ENCODE measurements around the gene LPCAT1.

LPCAT1 gene

DNA sequence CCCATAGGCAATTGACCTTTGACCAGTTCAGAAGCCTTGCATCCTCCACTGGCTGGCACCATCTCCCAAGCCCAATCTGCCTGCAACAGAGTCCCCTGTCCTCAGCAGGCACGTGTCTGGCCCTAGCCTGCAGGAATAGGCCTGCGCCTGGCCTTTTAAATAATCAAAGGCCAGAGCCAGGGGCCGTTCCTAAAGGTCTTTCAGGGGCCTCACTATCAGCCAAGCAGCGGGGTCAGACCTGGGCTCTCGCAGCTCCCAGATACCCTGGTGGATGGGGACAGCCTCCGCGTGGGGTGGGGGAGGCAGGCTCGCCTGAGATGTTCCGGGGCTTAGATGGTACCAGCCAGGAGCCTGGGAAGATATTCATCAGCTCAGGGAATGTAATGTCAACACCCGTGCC is 111.1 kb downstream of the LPCAT1 start:
- no peak overlapping the region for H3K4me3 ChIP-seq (IDR thresholded peaks at IDR 0.05; ENCODE audit: insufficient read depth, low read depth, low read length)
- no peak overlapping the region for H3K4me2 ChIP-seq
- no peaks in the 10 kb centered on the region for H3K79me2 ChIP-seq (ENCODE audit: insufficient read depth, low read depth)
- H3K27me3 ChIP-seq (ENCODE audit: insufficient read depth, low read depth), result peaks cover 69% of the 10 kb centered on the region
- H3K4me1 ChIP-seq (ENCODE audit: low read depth, poor library complexity, severe bottlenecking), result no peaks in the 10 kb centered on the region
- TF ChIP-seq, protein P1, sequence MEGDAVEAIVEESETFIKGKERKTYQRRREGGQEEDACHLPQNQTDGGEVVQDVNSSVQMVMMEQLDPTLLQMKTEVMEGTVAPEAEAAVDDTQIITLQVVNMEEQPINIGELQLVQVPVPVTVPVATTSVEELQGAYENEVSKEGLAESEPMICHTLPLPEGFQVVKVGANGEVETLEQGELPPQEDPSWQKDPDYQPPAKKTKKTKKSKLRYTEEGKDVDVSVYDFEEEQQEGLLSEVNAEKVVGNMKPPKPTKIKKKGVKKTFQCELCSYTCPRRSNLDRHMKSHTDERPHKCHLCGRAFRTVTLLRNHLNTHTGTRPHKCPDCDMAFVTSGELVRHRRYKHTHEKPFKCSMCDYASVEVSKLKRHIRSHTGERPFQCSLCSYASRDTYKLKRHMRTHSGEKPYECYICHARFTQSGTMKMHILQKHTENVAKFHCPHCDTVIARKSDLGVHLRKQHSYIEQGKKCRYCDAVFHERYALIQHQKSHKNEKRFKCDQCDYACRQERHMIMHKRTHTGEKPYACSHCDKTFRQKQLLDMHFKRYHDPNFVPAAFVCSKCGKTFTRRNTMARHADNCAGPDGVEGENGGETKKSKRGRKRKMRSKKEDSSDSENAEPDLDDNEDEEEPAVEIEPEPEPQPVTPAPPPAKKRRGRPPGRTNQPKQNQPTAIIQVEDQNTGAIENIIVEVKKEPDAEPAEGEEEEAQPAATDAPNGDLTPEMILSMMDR (conservative IDR thresholded peaks at IDR 0.05; ENCODE audit: low read depth, low read length), result no peak
- no peak overlapping the region for H3K27ac ChIP-seq
- no peak overlapping the region for H3K9ac ChIP-seq
- H3K36me3 ChIP-seq (ENCODE audit: insufficient read depth), result no peaks in the 10 kb centered on the region
- H4K20me1 ChIP-seq (ENCODE audit: insufficient read depth), result no peaks in the 10 kb centered on the region
- no peak overlapping the region for H2AFZ ChIP-seq (ENCODE audit: low read depth)

DNA sequence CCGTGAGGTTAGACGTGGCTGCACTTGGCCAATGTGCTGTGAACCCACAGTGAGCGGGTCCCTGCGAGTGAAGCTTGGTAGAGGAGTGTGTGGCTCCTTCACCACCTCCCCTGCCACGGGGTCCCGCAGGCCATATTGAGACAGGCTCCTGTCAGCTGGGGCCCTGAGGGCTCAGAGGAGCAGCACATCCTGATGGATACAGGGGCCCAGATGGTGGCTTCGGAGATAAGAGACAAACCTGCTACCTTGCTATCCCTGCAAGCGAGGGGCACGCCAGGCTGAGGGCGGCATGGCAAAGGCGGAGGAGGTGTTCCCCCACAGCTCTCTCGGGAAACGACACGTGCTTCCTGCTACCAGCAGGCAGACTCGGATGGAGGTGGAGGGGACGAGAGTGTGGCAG is 111.6 kb downstream of the LPCAT1 start:
- Histone ChIP-seq H3K4me3 (IDR thresholded peaks at IDR 0.05; ENCODE audit: insufficient read depth, low read depth, low read length) (no peak overlapping the region), H3K4me1 (ENCODE audit: low read depth, poor library complexity, severe bottlenecking) (no peaks in the 10 kb centered on the region), H3K79me2 (ENCODE audit: insufficient read depth, low read depth) (no peaks in the 10 kb centered on the region), H3K27ac (no peak overlapping the region), H4K20me1 (ENCODE audit: insufficient read depth) (no peaks in the 10 kb centered on the region), H2AFZ (ENCODE audit: low read depth) (no peak overlapping the region), H3K9ac (no peak overlapping the region), H3K4me2 (no peak overlapping the region), H3K27me3 (ENCODE audit: insufficient read depth, low read depth) (peaks cover 74% of the 10 kb centered on the region), H3K36me3 (ENCODE audit: insufficient read depth) (no peaks in the 10 kb centered on the region)
- TF ChIP-seq, protein P1 (conservative IDR thresholded peaks at IDR 0.05; ENCODE audit: low read depth, low read length), result no peak

Measured in KMS-11 (cell line).